GM21825 (cell line): Measurements from ENCODE around the gene GPC5.
"Not testable (repeated sequence)": the region's sequence is repeated elsewhere in the genome, so short reads cannot be mapped to it uniquely, and the experiment has no call there.

Experiments
- ATAC-seq: cut with Tn5 transposase; IDR thresholded peaks from one replicate; pipeline ENCODE4 v1.9.1; 2021; ENCODE audit warnings: mild to moderate bottlenecking, moderate library complexity; ENCODE audit not compliant: unreplicated experiment

Gene GPC5

DNA sequence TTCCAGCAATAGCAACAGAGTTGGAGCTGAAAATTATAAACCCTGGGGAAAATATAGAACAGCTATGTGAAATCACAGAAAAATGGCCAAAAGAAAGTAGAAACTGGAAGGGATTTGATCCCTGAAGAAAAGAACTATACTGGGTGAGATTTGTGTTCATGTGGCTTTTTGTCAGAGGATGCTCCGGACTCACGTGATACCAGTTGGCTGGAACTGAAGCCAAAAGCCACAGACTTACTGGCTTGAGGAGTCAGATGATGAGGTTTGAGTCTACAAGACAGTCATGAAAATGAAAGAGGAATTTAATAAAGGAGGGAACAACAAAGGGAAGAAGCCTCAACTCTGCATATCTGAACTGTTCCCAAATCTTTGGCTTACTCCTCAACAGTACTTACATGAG is 427.1 kb downstream of the GPC5 start:
- no peak for ATAC-seq

DNA sequence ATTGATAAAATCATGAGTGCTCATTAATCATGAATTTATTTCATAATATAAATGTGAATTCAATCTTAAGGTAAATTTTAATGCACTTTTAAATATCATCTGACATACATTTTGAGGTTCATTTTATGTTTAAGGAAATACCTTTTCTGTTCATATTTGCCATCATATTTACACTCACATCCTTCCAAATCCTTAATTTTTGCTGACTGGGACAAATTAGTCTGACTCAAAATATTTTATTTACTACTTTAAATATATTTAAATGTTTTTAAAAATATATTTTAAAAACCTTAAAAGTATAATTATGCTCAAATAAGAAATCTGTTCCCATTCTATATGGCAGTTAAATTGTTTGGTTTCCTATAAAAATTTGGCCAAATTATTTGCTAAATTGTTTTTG is 438.1 kb downstream of the GPC5 start:
- ATAC-seq = no peak

DNA sequence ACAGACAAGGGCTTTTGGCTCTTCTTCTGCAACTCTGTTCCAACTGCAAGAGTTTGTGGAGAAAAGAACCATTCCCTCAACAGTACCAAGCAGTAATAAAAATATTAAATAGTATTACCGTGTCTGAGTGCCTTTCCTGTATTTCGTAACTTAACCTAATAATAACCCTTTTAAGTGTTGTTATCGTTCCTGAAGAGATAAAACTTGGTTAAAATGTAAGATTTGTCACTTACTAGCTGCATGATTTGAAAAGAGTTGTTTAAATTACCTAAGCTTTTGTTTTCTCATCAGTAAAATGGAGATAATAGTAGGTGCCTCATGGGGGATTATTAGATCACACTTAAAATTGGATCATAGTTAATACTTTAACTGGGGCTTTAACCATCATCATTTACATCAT is 447.2 kb downstream of the GPC5 start:
- ATAC-seq = no peak

DNA sequence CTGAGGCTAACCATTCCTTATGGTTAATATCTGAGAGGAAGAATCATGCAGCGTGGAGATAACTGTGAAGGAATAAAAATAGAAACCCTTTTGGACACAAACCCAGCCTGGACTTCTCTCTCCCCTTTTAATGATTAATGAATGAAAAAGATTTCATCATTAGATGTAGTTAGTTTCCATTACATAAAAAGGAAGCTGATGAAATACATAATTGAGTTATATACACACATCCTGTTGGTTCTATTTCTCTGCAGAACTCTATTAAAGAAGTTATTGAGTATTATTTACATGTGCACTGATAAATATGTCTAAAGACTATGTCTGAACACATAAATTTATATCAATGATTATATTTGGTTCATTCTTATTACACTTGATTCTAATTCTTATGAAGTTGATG is 465.3 kb downstream of the GPC5 start:
- no peak for ATAC-seq

DNA sequence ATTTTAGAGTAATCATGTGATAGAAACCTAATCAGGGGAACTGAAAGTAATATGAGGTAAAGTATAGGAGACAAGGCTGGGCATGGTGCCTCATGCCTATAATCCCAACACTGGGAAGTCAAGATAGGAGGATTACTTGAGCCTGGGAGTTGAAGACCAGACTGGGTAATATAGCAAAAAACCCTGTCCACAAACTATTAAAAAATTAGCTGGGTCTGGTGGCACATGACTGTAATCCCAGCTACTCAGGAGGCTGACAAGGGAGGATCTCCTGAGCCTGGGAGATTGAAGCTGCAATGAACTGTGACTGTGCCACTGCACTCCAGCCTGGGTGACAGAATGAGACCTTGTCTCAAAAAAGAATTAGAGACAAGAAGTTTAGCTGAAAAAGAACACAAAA is 469.9 kb downstream of the GPC5 start:
- no peak for ATAC-seq

DNA sequence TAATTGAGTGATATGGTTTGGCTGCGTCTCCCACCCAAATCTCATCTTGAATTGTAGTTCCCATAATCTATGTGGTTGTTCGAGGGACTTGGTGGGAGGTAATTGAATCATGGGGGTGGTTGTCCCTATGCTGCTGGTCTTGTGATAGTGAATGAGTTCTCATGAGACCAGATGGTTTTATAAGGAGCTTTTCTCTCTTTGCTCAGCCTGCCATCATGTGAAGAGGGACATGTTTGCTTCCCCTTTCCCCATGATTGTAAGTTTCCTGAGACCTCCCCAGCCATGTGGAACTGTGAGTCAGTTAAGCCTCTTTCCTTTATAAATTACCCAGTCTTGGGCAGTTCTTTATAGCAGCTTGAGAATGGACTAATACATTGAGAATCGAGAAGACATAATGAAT is 480.1 kb downstream of the GPC5 start:
- no peak for ATAC-seq

DNA sequence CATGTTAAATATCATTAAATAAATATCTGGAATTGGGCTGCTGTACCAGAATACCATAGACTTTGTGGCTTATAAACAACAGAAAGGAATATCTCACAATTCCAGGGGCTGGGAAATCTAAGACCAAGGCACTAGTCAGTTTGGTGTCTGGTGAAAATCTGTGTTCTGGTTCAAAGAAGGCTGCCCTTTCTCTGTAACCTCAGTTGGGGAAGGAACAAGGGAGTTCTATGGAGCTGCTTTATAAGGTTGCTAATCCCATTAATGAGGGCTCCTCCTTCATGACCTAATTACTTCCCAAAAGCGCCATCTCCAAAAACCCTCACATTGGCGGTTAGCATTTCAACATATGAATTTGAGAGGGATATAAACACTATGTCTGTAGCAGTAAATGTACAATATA is 480.9 kb downstream of the GPC5 start:
- ATAC-seq = no peak

DNA sequence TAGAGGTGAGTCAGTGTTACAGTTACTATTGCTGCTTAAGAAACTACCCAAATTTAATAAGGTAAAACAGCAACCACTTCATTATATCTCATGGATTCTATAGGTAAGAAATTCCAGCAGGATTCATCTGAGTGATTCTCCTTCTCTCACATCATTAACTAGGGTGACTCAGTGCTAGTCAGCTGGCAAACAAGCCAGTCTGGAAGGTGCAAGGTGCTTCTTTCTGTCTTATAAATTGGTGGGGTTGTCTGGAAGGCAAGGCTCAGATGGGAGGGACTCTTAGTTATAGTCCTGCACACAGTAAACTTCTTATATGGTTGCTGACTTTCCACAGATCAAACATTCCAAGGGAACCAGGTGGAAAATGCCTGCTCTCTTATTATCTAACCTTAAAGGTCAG is 484.5 kb downstream of the GPC5 start:
- no peak for ATAC-seq

DNA sequence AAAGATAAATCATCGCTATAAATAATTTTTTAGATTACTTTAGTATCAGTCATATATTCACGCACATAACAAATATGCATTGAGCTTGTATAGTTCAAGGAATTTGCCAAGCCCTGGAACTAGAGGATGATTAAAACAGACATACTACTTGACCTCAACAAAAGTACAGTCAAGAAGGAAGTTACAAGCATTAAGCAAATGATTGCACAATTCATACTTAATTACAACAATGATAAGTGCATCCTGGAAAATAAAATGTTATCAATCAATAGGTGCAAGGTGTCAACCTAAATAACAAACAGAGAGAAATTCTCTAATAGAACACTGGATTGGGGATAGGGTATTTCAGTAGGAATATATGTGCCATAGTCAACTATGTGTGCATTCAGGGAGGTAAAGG is 491.2 kb downstream of the GPC5 start:
- ATAC-seq = no peak

DNA sequence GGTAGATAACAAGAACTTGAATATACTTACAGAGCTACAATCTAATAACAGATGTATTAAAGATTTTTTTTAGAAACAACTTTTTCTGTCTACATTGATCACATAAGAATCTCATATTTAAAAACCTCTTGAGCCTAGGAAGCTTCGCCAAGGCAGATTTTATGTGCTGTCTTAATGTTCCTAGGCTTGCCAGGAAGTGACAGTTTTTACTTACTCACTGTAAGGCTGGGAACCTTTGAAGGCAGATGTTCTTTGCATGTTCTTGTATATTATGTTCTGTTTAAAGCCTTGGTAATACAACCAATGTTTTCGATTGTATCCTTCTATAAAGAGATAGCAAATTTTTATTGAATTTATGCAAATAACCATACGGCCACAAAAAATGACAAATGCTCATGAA is 492.7 kb downstream of the GPC5 start:
- ATAC-seq = no peak

DNA sequence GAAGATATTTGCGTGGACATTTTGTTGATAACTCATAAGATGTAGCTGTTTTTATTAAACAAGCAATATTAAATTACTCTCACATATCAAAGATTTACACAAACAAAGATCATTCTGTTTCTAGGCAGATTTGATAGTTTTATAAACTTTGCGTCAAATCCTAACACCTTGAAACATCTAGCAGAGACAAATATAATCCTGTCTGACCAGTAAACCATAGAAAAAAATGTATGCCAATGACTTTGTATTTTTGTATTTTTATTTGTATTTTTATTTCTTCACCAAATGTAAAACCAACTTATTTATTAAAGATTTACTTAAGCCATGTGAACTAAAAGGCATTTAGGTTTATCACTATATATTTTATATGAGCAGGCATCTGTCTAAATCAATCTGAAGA is 494.6 kb downstream of the GPC5 start:
- ATAC-seq = no peak

DNA sequence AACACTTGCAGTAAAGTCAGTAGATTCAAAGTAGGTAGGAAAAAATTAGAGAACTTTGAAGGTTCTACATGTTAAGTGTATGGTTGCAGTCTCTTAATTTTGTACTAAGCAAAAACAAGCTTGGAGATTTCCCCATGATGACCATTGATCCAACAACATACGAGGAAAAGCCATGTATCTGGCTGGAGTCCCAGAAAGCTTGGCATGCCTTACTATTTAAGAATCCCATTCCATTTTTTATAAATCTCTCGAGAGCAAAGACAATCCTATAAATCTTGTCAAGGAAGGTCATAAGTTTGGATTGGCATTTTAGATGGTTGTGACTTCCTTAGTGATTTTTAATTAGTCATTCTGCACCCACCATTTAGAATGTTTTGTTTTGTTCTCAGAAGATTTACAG is 495.9 kb downstream of the GPC5 start:
- ATAC-seq = no peak

DNA sequence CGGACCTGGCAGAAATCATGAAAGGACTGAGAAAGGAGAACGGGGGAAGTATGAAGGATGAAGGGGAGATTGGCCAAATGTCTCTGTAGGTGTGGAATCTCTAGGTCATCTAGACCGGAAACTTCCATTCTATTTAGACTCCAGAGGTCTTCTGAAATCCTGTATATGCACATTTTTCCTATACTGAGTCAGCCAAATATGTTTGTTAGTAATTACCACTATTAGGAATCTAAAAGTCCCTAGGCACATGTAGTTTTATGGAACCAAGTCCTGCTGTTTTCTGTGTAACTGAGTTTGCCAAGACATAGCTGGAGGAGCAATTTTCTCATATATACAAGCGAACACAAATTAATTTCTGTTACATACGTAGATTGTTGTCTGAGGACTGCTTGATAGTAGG is 498.1 kb downstream of the GPC5 start:
- no peak for ATAC-seq

DNA sequence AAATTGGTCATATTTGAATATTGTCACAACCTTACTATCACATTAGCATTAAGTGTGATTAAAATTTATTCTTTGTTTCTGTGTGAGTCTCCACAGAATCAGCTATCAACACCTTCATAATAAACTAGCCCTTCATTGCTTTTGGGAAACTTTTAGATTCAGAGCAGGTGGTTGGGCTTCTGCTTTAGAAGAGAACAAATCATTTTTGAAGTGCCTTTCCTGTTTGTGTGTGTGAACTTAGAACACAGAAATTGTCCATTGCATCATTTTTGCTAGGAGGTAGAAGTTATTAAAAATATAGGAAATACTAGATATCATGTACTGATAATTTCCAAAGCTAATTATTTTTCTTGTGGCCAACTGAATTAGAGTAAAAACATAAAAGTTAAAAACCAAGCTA is 500.6 kb downstream of the GPC5 start:
- ATAC-seq = not testable (repeated sequence)

DNA sequence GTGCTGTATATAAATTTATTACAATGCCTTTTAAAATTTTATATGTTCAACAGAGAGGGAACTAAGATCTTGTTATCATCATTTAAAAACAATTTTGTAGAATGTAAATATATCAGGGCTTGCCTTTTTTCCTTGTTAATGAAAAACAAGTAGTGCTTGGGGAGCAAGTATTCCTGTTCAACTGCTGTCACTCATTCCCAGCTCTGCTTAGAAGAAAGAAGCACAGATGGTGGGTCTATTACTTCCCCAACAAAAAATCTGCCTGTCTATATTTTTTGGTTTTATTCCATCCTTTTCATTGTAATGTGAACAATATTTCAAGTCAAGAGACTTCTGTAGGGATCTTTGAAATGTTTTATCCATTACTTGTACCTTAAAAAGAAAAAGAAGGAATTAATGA is 503.9 kb downstream of the GPC5 start:
- no peak for ATAC-seq

DNA sequence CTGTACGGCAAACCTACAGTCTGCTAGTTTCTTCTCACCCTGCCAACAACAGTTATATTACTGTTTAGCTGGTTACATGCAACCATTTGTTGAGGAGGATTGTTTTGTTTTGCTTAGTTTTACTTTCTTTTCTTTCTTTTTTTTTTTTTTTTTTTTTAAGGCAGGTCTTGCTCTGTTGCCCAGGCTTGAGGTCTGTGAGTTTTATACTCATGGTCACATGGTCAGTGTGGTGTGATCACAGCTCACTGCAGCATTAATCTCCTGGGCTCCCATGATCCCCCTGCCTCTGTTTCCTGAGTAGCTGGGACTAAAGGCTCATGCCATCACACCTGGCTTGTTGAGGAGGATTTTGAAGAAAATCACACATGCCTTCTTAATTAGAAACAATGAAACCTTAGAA is 505.6 kb downstream of the GPC5 start:
- ATAC-seq = peak; percentile 90

DNA sequence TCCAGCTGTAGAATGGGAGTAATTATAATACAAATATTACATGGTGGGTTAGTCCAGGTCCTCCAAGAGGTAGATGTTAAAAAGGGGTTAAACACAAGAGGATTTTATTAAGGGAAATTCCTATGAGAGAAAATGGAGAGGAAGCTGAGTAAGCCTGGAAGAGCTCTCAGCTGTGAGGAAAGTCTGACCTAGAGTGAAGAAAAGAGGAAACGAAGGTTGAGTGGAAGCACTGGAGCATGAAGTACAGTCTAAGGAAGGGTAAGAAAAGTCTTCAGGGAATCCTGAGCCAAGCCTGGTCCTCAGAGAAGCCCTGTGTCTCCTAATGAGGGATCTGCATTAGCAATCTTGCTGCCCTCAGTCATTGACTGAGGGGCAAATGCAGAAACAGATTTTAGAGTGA is 506.2 kb downstream of the GPC5 start:
- ATAC-seq = peak; percentile 62

DNA sequence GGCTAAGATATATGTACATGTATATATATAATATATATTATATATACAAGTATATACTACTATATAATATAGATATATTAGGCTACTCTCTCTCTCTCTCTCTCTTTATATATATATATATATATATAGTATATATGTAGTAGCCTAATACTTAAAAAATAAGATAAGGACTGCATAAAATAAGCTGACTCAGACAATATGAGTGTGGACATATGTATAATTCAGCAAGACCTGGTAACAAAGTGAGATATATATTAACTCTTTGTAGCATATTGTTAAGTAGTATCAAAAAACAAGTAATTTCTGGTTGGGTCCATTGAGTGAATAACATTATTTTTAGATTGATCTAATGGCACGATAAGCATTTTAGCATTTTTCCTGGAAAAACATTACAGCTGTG is 509.0 kb downstream of the GPC5 start:
- no peak for ATAC-seq

DNA sequence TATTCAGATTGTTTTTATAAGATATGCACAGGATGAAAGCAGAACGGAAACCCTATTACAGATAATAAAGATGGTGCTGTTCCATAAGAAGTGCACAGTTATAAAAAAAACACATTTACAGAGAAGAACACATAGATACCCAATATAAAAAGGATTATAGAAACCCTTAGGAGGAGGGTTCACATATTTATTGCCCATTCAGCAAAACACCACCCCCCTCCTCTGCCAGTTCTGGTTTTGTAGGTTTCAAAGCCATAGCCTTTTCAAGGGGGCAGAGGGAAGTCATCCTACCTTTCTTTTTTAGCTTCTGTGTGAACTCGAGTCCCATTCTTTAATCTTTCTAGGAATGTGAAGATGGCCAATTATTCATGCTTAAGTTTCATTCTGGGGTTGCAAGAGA is 511.2 kb downstream of the GPC5 start:
- ATAC-seq = no peak

DNA sequence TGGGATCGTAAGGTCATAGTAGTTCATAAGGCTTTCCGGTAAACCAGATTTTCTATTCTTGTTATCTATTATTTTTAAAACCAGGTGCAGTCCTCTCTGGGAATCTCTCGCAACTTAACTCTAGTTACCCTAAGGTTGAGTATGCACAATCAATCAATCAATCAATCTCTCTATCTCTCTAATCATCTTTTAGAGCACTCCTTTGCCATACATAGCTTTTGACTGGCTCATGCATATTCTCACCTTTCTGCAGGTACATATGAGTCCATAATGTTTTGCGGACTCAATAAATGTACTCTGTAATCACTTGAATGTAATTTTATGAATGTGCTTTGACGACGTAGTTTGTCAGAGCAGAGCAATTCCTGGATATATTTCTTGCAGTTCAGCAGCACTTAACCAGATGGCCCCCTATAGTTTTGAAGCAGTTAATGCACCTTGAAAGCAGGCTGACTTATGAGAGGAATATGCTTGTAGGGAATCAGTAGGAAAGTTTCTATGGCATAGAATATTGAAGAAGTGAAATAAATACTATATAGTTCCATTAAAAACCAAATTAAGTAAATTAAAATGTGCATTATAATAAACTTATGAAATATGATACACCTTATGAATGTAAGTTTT is 524.7 kb downstream of the GPC5 start:
- ATAC-seq = no peak

DNA sequence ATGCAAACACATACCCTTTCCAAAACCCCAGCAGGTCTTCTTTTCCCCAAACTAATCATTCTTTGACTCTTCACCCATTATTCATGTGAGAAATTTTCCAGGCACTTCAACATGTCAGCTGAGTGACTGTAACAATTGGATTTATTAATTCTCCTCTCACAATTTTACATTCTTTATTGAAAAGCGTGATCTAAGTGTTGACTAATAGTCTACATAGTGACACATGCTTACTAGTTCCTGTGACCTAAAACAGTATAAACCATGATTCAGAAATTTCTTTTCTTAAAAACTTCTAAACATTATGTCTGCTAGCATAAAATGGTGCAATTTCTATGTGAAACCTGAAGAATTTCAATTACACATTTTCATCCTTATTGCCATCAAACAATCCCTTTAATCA is 532.3 kb downstream of the GPC5 start:
- no peak for ATAC-seq

DNA sequence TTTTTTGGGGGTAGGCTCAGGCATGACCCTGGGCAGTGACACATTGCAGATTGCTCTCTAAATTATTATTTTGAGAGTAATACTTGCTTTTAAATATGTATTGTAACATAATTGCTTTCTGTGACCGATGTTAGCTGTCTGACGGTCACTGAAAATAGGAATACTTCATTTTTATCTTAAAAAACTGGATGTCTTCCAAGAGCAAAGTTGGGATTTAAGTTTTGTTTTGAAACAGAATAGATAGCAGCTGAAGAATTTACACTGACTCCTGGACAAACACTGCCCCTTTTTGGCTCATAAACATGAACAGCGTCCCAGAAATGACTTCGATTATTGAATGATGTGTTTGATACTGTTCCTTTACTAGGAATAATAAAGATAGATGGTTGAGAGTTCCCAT is 535.9 kb downstream of the GPC5 start:
- ATAC-seq = no peak

DNA sequence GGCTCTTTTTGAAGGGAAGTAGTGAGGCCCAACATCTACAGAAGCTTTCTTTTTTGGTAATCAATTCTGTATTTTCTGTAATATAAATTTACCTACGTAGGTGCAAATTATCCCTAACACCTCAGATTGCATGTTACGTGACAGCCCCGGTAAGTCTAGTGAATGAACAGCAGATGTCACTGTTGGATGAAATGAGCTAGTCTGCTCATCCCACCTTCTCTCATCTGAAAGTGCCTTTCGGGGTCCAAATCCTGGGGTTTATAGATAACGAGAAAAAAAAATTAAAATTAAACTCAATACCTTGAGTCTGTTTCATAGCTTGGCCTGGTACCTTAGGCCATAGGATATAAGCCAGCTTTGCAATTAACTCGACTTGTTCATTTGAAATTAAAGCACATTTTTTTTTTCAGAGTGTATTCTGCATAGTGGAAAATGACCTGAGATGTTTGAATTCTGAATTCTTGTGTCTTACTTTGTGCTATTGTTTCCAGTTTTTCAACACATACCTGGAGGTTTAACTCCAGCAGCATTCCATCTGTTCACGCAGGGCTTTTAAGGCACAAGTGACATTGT is 548.2 kb downstream of the GPC5 start:
- no peak for ATAC-seq
